GM21529 (cell line): ENCODE data around the gene ZNF780A.
"Not testable (repeated sequence)": the region's sequence is repeated elsewhere in the genome, so short reads cannot be mapped to it uniquely, and the experiment has no call there.

Experiments used
- ATAC-seq: cut with Tn5 transposase; IDR thresholded peaks from one replicate; pipeline ENCODE4 v1.9.1; 2021; ENCODE audit not compliant: unreplicated experiment

The ZNF780A gene

DNA sequence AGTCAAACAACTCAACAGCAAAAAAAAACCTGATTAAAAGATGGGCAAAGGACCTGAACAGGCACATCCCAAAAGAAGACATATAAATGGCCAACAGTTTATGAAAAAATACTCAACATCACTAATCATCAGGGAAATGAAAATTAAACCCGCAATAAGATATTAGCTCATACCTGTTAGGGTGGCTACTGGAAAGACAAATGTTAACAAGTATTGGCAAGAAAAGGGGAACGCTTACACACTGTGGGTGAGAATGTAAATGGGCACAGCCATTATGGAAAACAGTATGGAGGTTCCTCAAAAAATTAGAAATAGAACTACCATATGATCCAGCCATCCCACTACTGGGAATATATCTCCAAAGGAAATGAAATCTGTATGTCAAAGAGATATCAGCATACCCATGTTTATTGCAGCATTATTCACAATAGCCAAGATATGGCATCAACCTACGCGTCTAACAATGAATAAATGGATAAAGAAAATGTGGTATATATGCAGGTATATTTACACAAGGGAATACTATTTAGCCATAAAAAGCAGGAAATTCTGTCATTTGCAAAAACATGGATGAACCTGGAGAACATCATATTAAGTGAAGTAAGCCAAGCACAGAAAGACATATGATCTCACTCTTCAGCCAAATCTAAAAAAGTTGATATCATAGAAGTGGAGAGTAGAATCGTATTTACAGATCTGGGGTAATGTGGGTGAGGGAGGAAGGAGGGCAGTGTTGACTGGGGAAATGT is 2.3 kb downstream of the ZNF780A start:
- no peak for ATAC-seq

DNA sequence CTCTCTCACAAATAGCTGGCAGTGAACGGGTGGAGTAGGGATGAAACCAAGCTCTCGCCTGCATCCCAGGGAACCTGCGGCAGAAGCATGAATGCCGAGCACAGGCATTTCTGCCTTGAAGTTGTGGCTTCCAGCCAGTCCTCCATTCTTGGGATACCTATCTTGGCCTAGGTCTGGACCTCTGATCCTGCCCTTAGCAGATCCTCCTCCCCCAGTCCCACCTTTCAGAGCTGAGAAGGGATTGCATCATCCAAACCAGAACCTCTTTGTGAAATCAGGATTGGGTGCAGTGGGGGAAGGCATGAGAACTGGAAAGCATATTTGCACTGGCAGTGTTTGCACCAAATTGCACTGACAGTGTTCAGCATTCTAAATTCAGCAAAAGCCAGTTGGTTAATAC is 5.8 kb downstream of the ZNF780A start:
- ATAC-seq = no peak

- ATAC-seq = no peak
Measured at GRCh38 chr19:40081411-40081810, 9.3 kb downstream of the ZNF780A start.

- no peak for ATAC-seq
Measured at GRCh38 chr19:40080289-40080688, 10.5 kb downstream of the ZNF780A start.

- no peak for ATAC-seq
Measured at GRCh38 chr19:40078377-40078776, 12.4 kb downstream of the ZNF780A start.

DNA sequence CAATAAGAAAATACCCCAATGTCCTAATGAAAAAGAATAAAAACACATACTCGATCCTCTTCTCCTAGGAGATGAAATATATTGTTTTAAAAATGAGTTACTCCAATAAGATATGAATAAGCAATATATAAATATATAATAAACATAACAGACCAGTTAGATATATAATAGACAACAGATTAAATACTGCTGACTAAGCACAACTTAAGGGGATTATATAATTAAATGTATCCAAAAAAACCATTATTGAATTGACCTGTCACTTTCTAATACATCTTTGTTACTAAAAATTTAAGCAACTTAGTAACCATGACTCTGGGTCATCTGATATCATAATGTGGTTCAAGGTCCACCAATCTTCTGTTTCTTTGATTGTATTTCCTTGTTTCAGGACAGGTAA is 20.7 kb downstream of the ZNF780A start:
- ATAC-seq = no peak

GRCh38 chr19:40059624-40060023 is 31.1 kb downstream of the ZNF780A start:
- ATAC-seq = no peak

DNA sequence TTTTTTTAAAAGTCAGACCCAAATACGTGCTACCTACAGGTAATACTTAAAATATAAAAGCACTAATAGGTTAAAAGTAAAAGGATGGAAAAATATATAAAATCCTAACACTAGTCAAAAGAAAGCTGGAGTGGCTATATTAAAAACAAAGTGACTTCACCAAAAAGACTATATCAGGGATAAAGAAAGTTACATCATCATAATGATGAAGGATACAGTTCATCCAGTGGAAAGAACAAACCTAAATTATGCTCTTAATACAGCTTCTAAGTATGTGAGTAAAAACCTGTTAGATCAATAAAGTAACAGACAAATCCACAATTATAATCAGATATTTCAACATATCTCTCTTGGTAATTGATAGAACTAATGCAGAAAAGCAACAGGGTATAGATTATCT is 33.6 kb downstream of the ZNF780A start:
- ATAC-seq = no peak

- ATAC-seq = no peak
Measured at GRCh38 chr19:40056505-40056904, 34.2 kb downstream of the ZNF780A start.

- peak; percentile 80 for ATAC-seq
Measured at GRCh38 chr19:40055832-40056504, 34.8 kb downstream of the ZNF780A start, which contains the start of gene ZNF780B. ZNF780B (minus strand) TSS chr19:40056231; CDS start chr19:40050332, 5,899 bp downstream.

GRCh38 chr19:40055049-40055448 is 35.7 kb downstream of the ZNF780A start:
- no peak for ATAC-seq

DNA sequence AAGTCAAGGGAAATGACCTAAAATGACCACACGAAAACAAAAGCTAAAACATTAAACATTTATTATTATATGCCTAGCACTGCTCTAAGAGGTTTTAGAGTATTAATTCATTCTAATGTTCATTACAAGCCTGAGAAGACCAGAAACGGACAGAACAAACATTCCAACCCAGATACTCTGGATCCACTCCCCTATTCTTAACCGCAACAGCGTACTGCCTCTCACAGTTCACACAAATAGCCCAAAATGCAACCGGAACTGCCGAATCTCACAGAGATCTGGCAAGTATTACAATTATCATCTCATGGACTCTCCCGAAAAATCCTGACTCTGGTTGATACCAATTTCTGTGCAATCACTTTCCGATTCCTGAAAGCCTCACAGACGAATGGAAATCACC is 36.1 kb downstream of the ZNF780A start:
- ATAC-seq = no peak

DNA sequence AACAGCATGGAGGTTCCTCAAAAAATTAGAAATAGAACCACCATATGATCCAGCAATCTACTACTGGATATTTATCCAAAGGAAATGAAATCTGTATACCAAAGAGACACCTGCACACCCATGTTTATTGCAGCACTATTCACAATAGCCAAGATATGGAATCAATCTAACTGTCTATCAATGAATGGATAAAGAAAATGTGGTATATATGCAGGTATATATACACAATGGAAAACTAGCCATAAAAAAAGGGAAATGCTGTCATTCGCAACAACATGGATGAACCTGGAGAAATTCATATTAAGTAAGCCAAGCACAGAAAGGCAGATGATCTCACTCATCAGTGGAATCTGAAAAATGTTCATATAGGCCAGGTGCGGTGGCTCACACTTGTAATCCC is 37.3 kb downstream of the ZNF780A start:
- no peak for ATAC-seq

- not testable (repeated sequence) for ATAC-seq
Measured at GRCh38 chr19:40041718-40042117, 49.0 kb downstream of the ZNF780A start.

DNA sequence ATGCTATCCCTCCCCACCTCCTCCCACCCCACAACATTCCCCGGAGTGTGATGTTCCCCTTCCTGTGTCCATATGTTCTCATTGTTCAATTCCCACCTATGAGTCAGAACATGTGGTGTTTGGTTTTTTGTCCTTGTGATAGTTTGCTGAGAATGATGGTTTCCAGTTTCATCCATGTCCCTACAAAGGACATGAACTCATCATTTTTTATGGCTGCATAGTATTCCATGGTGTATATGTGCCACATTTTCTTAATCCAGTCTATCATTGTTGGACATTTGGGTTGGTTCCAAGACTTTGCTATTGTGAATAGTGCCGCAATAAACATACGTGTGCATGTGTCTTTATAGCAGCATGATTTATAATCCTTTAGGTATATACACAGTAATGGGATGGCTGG is 52.7 kb downstream of the ZNF780A start:
- ATAC-seq = not testable (repeated sequence)

DNA sequence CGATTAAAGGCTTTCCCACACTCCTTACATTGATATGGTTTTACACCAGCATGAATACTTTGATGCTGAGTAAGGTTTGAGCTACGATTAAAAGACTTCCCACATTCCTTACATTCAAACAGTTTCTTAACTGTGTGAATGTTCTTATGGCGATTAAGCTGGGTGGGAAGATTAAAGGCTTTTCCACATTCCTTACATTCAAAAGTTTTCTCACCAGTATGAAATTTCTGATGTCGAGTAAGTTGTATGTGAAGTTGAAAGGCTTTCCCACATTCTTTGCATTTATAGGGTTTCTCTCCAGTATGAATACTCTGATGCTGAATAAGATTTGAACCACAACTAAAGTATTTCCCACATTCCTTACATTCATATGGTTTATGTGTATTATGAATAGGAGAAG is 54.7 kb downstream of the ZNF780A start:
- ATAC-seq = no peak

- no peak for ATAC-seq
Measured at GRCh38 chr19:40033989-40034560, 56.7 kb downstream of the ZNF780A start.

DNA sequence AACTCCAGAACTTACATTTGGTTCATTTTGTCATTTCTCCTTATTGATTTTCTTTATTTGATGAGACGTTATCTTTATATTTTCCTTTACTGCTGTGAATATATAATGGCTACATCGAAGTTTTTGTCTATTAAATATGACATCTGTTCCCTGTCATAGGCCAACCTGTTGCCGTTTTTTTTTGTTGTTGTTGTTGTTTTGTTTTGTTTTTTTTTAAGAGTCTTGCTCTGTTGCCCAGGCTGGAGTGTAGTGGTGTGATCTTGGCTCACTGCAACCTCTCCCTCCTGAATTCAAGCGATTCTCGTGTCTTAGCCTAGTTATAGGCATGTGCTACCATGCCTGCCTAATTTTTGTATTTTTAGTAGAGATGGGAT is 64.2 kb downstream of the ZNF780A start:
- ATAC-seq = no peak

DNA sequence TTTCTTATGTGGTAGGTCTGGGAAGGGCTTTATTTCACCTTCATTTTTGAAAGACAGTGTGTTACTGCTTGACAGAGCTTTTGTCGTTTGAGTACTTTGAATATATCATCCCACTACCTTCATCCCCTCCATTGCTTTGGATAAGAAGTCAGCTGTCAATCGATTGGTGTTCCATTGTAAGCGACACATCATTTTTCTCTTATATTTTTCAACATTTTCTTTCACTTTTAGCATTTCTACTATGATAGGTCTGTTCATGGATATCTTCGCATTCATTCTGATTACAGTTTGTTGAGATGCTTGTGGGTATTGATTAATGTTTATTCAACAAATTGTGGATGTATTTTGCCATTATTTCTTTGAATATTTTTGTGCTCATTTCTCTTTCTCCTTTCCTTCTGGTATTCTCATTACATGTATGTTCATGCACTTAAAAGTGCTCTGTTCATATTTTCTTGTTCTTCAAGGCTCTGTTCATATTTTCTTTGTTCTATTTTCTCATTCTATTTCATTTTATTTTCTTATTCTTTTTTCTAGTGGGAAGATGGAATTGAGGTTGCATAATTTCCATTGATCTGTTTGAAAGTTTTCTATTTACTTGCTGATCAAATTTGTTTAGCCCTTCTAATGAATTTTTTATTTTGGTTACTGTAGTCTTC is 64.7 kb downstream of the ZNF780A start:
- no peak for ATAC-seq

DNA sequence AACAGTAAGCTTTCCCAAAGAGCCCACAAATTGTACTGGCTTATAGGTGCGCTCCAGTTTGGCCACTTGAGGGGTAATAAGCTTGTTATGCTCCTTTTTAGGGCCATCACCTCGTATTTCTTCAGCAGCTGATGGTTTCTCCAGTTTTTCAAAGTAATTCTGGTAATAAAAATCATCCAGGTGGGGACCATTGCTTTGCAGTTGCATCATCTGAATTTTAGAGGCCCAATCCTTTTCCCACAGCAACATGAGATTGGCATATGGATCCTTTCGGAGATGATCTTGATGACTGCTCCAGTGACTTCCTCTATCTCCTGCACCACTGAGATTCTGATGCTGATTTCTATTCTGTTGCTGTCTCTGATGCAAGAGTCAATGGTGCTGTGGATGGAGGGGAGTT is 66.8 kb downstream of the ZNF780A start:
- ATAC-seq = no peak
